ENCODE data around the gene FCAR.
"Not testable (repeated sequence)": the region's sequence is repeated elsewhere in the genome, so short reads cannot be mapped to it uniquely, and the experiment has no call there.

FCAR gene

DNA sequence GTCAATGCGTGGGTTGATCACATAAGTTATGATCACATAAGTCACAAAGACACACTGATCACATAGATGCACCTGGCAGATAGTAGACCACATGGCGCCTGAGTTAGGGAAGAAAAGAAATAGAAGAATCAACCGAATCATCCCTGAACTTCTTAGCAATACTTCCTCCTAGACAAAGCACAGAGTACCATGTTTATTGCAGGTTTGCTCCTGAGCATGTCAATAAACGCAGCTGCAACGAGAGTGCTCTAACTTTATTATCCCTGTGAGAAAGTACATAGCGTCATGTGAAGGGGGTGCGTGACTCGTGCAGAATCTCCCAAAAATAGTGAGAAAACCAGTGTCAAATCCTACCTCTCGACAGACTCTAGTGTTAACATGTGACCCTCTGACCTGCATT lies 49.2 kb downstream of the FCAR start:
- no peak for DNase-seq (ENCODE audit: extremely low read depth, low read depth)
- TF ChIP-seq, protein P1, sequence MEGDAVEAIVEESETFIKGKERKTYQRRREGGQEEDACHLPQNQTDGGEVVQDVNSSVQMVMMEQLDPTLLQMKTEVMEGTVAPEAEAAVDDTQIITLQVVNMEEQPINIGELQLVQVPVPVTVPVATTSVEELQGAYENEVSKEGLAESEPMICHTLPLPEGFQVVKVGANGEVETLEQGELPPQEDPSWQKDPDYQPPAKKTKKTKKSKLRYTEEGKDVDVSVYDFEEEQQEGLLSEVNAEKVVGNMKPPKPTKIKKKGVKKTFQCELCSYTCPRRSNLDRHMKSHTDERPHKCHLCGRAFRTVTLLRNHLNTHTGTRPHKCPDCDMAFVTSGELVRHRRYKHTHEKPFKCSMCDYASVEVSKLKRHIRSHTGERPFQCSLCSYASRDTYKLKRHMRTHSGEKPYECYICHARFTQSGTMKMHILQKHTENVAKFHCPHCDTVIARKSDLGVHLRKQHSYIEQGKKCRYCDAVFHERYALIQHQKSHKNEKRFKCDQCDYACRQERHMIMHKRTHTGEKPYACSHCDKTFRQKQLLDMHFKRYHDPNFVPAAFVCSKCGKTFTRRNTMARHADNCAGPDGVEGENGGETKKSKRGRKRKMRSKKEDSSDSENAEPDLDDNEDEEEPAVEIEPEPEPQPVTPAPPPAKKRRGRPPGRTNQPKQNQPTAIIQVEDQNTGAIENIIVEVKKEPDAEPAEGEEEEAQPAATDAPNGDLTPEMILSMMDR (IDR thresholded peaks at IDR 0.05; ENCODE audit: low read depth, low read length): no peak

DNA sequence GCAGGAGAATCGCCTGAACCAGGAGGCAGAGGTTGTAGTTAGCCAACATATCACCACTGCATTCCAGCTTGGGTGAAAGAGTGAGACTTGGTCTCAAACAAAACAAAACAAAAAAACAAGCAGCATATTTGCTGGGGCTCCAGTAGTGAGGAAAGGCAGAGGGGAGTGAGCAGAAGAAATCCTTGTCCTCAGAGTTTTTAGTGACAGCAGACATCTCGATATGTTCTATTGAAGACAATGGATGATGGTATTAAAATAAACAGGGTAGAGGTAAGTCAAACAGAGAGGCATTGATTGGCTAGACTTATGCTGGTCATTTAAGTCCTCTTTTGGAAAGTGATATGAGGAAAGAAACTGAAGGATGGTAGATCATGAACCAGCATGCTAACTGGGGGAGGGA lies 54.3 kb downstream of the FCAR start:
- no peak for DNase-seq (ENCODE audit: extremely low read depth, low read depth)
- TF ChIP-seq, protein P1 (IDR thresholded peaks at IDR 0.05; ENCODE audit: low read depth, low read length): no peak

- TF ChIP-seq, protein P1 (IDR thresholded peaks at IDR 0.05; ENCODE audit: low read depth, low read length): no peak
These were observed 63.9 kb downstream of the FCAR start for GRCh38 chr19:54937926-54938325.

GRCh38 chr19:54938906-54939305 lies 64.9 kb downstream of the FCAR start:
- no peak for DNase-seq (ENCODE audit: extremely low read depth, low read depth)

More at GRCh38 chr19:54937926-54938325, 63.9 kb downstream of the FCAR start:
- no peak for DNase-seq (ENCODE audit: extremely low read depth, low read depth)

GRCh38 chr19:54939538-54939937 lies 65.5 kb downstream of the FCAR start:
- DNase-seq (ENCODE audit: extremely low read depth, low read depth): not testable (repeated sequence)

More at GRCh38 chr19:54938906-54939305, 64.9 kb downstream of the FCAR start:
- TF ChIP-seq, protein P1 (IDR thresholded peaks at IDR 0.05; ENCODE audit: low read depth, low read length): no peak
